Vagina (tissue), 2 donors: Measurements from ENCODE around the gene MTAP.

Source experiments
- POLR2A ChIP-seq, 2 donors: fragments of 450-650 bp; IDR thresholded peaks; one replicate each; pipeline ENCODE4 v1.6.1; 2017; ENCODE audit warnings: antibody characterized with exemption in 2 of 2, mild to moderate bottlenecking in 2 of 2, moderate library complexity in 2 of 2
- TF ChIP-seq, protein P1 (sequence below), 3 experiments: fragments of 450-650 bp in 2 of 3; fragments of 200-600 bp in 1 of 3; sonication (generic) in 1 of 3; IDR thresholded peaks; one replicate each; pipeline ENCODE4 v1.5.1; 2017 to 2019; ENCODE audit warnings: antibody characterized with exemption in 3 of 3, mild to moderate bottlenecking in 2 of 3, moderate library complexity in 2 of 3

DNA sequence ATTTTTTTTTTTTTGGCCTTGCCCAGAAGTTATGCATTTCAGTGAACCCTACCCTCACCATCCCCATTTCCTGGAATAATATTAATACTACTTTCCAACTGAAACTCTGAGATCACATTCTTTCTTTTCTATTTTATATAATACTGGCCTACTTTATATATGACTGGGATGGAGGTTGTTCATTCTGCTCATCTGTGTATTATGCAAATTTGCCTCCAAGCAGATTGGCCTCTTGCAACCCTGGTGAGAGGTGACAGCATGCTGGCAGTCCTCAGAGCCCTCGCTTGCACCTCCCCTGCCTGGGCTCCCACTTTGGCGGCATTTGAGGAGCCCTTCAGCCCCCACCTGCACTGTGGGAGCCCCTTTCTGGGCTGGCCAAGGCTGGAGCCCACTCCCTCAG, 156.4 kb downstream of the MTAP start:
- no peak for TF ChIP-seq POLR2A (IDR thresholded peaks at IDR 0.05)
- TF ChIP-seq, protein P1, sequence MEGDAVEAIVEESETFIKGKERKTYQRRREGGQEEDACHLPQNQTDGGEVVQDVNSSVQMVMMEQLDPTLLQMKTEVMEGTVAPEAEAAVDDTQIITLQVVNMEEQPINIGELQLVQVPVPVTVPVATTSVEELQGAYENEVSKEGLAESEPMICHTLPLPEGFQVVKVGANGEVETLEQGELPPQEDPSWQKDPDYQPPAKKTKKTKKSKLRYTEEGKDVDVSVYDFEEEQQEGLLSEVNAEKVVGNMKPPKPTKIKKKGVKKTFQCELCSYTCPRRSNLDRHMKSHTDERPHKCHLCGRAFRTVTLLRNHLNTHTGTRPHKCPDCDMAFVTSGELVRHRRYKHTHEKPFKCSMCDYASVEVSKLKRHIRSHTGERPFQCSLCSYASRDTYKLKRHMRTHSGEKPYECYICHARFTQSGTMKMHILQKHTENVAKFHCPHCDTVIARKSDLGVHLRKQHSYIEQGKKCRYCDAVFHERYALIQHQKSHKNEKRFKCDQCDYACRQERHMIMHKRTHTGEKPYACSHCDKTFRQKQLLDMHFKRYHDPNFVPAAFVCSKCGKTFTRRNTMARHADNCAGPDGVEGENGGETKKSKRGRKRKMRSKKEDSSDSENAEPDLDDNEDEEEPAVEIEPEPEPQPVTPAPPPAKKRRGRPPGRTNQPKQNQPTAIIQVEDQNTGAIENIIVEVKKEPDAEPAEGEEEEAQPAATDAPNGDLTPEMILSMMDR (IDR thresholded peaks at IDR 0.05): no peak
